ENCODE measurements around the gene IER5. TPM values are rescaled to one million over a fixed set of nuclear protein-coding genes. Genes with fewer than 3 reads are reported as not detected.

The IER5 gene
- total RNA-seq, 1 donor from 2014 or later = 8.8 TPM

DNA sequence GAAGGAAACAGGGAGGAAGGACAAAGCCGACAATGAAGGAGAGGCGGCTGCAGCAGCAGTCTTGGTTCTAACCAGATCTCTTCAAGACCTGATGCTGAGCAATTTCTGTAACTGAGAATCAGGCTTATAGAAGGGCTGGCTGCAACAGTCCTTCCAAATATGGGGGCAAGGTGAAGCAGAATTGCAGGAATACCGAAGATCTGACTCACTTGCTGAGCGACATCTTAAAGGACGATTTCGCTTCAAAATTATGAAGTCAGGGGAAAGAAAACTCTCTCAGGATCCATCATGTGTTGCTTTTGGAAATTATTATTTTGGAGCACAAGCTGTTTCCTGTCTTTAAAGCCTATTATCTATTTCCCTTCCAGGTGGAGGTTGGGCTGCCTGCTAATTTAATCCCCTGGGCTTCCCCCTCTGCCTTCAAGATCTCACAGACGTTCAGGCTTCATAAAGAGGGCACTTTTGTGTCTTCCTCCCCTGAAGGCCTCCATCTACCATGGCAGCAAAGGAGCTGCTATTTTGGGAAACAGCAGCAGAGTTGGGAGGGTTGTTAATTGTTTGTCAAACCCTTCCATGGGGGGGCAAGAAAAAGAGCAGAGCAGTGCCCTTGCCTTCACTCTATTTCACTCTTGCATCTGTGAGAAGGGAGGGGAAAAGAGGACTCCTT lies 10.8 kb upstream of the IER5 start:
- Mint-ChIP-seq H3K4me3 (ENCODE audit: unreplicated experiment) (peak overlapping the region; percentile 31), H3K27ac (ENCODE audit: unreplicated experiment) (no peak overlapping the region), H3K36me3 (ENCODE audit: unreplicated experiment) (peaks cover 4% of the 10 kb centered on the region), H3K27me3 (ENCODE audit: unreplicated experiment) (peaks cover 1% of the 10 kb centered on the region), H3K9me3 (ENCODE audit: unreplicated experiment) (no peaks in the 10 kb centered on the region), H3K4me1 (ENCODE audit: low read depth, unreplicated experiment) (peaks cover 17% of the 10 kb centered on the region)
- no peak for DNase-seq
- TF ChIP-seq CTCF (IDR thresholded peaks at IDR 0.05; ENCODE audit: partially characterized antibody, unreplicated experiment) = no peak

GRCh38 chr1:181079382-181079781 lies 9.1 kb upstream of the IER5 start:
- Mint-ChIP-seq H3K27ac (ENCODE audit: unreplicated experiment) (no peak overlapping the region), H3K9me3 (ENCODE audit: unreplicated experiment) (no peaks in the 10 kb centered on the region)

DNA sequence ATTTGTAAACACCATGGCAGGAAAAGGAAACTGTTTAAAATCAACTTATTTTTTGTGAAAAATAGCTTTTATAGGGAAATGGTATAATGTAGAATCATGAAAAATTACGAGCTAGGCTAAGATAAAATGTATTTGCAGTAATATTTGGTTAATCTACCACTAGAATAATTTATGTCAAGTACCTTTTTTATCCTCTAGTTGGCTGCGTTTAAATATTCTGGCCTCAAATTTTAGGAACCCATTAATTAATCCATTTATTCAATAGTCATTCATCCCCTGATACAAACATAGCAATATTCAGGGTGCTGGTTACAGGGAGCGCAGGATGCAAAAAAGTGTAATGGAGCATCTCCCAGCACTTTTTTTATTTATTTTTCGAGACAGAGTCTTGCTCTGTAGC lies 8.6 kb upstream of the IER5 start:
- Mint-ChIP-seq H3K4me3 (ENCODE audit: unreplicated experiment) (no peak overlapping the region), H3K9me3 (ENCODE audit: unreplicated experiment) (no peaks in the 10 kb centered on the region), H3K36me3 (ENCODE audit: unreplicated experiment) (peaks cover under 1% of the 10 kb centered on the region), H3K4me1 (ENCODE audit: low read depth, unreplicated experiment) (peaks cover 17% of the 10 kb centered on the region), H3K27ac (ENCODE audit: unreplicated experiment) (no peak overlapping the region), H3K27me3 (ENCODE audit: unreplicated experiment) (peaks cover 3% of the 10 kb centered on the region)
- TF ChIP-seq CTCF (IDR thresholded peaks at IDR 0.05; ENCODE audit: partially characterized antibody, unreplicated experiment) = peak; percentile 8
- no peak for DNase-seq

More at GRCh38 chr1:181079382-181079781, 9.1 kb upstream of the IER5 start:
- no peak for DNase-seq
- TF ChIP-seq CTCF (IDR thresholded peaks at IDR 0.05; ENCODE audit: partially characterized antibody, unreplicated experiment) = no peak
- no peak overlapping the region for H3K4me3 Mint-ChIP-seq (ENCODE audit: unreplicated experiment)
- peaks cover 3% of the 10 kb centered on the region for H3K27me3 Mint-ChIP-seq (ENCODE audit: unreplicated experiment)
- peaks cover 17% of the 10 kb centered on the region for H3K4me1 Mint-ChIP-seq (ENCODE audit: low read depth, unreplicated experiment)
- H3K36me3 Mint-ChIP-seq (ENCODE audit: unreplicated experiment) = peaks cover 4% of the 10 kb centered on the region

DNA sequence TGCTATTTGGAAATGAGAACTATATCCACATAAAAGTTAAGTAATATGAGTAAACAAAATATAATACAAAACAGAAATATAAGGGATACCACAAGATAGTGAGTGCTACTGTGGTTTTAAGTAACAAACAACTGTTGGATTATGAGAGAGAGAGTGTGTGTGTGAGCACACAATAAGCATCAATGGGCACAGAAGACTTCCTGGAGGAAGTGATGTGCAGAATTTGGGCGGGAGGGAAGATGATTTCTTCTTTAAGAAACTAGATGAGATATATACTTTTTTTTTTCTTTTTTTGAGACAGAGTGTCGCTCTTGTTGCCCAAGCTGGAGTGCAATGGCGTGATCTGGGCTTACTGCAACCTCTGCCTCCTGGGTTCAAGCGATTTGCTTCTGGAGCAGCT lies 7.9 kb upstream of the IER5 start:
- Mint-ChIP-seq H3K27ac (ENCODE audit: unreplicated experiment) (no peak overlapping the region), H3K4me3 (ENCODE audit: unreplicated experiment) (no peak overlapping the region), H3K4me1 (ENCODE audit: low read depth, unreplicated experiment) (peaks cover 17% of the 10 kb centered on the region), H3K9me3 (ENCODE audit: unreplicated experiment) (no peaks in the 10 kb centered on the region), H3K27me3 (ENCODE audit: unreplicated experiment) (peaks cover 5% of the 10 kb centered on the region), H3K36me3 (ENCODE audit: unreplicated experiment) (no peaks in the 10 kb centered on the region)
- TF ChIP-seq CTCF (IDR thresholded peaks at IDR 0.05; ENCODE audit: partially characterized antibody, unreplicated experiment) = no peak
- DNase-seq = no peak

DNA sequence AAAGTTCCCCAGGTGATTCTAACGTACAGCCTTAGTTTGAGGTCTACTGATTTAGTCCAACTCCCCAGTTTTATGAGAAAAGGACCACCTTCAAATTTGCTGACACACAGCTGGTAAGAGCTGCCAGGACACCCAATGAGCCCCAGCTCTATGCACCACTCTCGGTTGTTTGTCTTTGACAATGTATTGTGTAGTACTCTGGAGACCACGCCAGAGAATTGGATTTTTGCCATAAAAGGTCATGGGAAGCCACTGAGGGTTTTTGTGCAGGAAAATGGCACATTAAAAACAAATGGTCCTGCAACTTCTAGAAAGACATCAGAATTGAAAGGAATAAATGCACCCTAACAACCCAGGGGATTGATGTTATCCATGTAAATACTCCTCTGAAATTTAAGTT lies 7.1 kb upstream of the IER5 start:
- Mint-ChIP-seq H3K27me3 (ENCODE audit: unreplicated experiment) (peaks cover 5% of the 10 kb centered on the region), H3K9me3 (ENCODE audit: unreplicated experiment) (peaks cover 4% of the 10 kb centered on the region), H3K36me3 (ENCODE audit: unreplicated experiment) (no peaks in the 10 kb centered on the region), H3K4me3 (ENCODE audit: unreplicated experiment) (no peak overlapping the region), H3K27ac (ENCODE audit: unreplicated experiment) (peak overlapping the region; percentile 41), H3K4me1 (ENCODE audit: low read depth, unreplicated experiment) (peaks cover 17% of the 10 kb centered on the region)
- no peak for TF ChIP-seq CTCF (IDR thresholded peaks at IDR 0.05; ENCODE audit: partially characterized antibody, unreplicated experiment)
- DNase-seq = no peak
